ENCODE measurements around the gene SDR9C7.

The SDR9C7 gene

GRCh38 chr12:56877195-56878009 is 56.8 kb downstream of the SDR9C7 start:
- DNase-seq (ENCODE audit: low read depth, low spot score): no peak

DNA sequence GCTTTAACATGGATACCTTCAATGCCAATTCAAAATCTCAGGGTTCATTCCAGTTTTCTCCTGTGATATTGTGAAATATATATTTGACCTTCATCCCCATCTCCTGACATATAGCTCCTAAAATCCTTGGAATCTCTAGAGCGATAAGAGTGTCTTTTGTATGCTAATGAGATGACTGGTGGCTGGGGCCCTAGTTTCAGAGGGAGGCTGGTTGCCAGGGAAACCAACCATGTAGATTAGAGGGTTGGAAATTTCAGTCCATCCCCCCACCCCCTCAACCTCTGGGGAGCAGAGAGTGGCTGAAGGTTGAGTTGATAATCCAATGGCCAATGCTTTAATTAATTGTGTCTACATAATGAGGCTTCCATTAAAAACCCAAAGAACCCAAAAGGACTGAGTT is 59.4 kb downstream of the SDR9C7 start:
- no peak for DNase-seq (ENCODE audit: low read depth, low spot score)

DNA sequence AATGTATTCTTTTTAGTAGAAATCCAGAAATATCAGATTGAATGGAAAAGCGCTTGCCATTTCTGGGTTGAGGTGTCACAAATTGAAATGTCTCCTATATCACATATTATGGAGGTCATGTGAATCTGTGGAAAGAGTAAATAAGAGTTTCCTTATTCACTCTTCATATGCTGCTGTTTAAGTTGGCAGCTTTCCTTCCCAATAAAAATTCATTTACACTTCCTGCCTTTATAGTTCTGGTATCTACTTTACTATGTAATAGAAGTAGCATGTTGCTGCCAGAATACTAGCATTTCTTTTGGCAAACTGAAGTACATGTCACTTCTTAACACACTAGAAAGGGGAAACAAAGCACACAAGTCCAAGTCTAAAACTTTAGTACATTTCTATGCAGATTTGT is 60.8 kb downstream of the SDR9C7 start:
- no peak for DNase-seq (ENCODE audit: low read depth, low spot score)

Measured in activated CD4-positive, CD25-positive, alpha-beta regulatory T cell treated with anti-CD3 and anti-CD28 coated beads, Interleukin-2, amount 50 U/mL, for 16 hours (primary cell).